Fibroblast of skin of right quadriceps (primary cell): ENCODE results near the gene CST8.

ENCODE experiments used
- DNase-seq: peaks from one replicate; pipeline ENCODE4 v3.0.0-alpha.2; 2013

Gene CST8

DNA sequence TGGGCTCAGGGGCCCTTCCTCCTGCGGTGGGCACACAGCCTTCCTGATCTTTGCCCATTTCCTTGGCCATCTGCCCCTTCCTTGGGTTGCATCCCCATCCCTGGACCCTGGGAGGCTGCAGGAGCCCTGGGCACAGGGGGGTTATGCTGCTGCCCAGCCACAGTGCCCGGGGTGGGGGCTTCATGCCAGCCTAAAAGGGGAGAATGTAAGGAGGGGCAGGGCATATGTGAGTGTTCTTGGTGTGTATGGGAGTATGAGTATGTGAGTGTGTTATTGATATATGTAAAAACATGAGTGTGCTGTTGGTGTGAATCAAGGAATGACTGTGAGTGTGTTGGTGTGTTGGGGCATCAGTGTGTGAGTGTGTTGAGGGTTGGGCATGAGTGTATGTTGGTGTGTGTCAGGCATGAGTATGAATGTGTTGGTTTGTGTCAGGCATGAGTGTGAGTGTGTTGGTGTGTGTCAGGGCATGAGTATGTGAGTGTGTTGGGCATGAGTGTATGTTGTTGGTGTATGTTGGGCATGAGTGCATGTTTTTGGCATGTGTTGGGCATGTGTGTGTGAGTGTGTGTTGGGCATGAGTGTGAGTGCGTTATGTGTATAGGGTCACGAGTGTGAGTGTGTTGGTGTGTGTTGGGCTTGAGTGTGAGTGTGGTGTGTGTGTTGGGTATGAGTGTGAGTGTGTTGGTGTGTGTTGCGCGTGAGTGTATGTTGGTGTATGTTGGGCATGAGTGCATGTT is 14.7 kb upstream of the CST8 start:
- DNase-seq, result no peak

- DNase-seq, result no peak
These were observed 13.7 kb upstream of the CST8 start for GRCh38 chr20:23477223-23477622.

- DNase-seq, result no peak
These were observed 11.9 kb upstream of the CST8 start for GRCh38 chr20:23479043-23479442.

DNA sequence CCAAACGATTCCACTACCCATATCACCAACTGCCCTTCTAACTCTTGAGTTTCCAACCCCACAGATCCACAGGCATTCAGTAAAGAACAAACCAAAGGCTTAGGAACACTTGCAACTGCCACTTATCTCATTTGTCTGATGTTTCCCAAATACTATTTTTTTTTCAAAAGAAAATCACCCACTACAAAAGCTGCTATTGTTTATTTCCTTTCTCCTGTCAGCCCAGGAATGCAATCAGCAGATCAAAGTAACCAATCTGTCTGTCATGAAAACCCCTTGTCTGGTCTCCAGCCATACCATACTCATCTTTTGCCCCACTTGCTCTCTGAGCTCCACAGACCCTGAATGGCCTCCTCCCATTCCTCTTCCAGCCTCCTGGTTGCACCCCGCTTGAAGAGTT is 8.8 kb upstream of the CST8 start:
- no peak for DNase-seq

DNA sequence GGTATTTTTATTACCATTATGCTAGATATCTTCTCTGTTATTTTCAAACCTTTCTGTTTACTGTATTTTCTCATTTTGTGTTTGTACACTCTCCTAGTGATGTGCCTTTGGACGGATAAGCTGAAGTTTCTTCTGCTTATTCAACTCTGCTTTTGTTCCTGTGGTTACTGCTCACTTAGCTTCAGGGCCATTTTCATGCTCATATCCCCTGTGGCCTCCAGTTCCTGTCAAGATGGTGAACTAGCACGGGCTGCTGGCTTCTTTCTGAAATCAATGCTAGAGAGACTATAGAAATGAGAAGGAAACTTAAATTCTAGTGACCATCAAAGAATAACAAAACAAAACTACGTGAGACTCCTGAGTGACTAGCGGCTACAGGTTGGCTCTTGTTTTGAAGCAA is 6.8 kb upstream of the CST8 start:
- DNase-seq, result no peak

DNA sequence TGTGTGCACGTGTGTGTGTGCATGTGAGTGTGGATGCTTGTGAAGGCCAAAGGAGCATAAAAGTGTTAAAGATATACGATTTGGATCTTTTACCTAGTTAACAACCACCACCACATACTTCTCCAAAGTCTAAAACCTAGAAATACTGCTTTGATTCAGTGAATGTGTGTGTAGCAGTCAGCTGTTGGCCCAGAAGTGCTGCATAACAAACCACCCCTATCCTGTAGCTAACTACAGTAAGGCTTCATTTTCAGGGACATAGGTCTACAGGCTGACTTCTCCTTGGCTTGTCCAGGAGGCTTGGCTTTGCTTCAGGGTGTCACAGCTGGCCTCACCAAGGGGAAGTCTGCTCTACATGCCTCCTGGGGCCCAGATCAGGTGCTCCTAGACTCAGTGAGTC is 2.4 kb upstream of the CST8 start:
- no peak for DNase-seq

GRCh38 chr20:23488996-23489395 is 1.9 kb upstream of the CST8 start:
- DNase-seq, result no peak

DNA sequence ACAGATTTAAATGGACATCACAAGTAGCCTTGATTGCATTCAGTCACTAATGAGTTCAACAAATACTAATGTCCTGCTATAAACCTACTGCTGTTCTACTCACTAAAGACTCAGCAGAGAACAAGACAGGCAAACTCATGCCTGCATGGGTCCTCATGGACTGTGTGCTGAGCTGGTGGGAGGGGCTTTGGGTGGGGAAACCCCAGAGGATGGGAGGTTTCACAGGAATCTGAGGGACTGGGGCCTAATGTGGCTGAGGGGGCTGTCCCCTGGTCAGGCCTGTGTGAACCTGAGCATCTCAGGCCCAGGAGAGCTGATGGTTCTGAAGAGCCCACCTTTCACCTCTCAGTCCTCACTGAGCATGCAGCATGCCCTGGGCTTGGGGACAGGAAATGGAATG is 1.4 kb downstream of the CST8 start:
- DNase-seq, result no peak

DNA sequence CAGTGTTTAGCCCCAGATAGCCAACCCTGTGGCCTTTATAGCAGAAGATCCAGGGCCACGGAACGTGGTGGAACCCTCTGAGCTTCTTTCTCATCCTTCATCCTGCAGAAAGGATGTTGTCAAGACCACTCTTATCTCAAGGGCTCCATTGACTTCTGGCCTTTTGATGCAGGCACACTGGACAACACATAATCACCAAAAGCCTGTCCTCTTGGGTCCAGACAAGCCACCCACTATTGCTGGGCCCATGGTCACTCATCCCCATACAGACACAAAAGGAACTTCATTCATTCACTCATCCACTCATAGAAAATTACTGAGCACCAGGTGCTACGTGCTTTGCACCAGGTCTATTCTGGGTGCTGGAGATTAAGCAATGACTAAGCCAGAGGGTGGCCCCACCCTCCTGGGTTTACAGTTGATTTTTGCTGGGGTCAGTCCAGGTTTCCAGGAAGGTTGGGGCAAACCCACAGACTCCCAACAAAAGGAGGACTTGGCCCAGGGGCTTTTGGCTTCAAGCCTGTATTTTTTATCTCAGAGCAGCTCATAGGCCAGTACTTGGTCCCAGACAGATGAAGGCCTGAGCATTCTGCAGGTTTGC is 2.4 kb downstream of the CST8 start:
- no peak for DNase-seq

DNA sequence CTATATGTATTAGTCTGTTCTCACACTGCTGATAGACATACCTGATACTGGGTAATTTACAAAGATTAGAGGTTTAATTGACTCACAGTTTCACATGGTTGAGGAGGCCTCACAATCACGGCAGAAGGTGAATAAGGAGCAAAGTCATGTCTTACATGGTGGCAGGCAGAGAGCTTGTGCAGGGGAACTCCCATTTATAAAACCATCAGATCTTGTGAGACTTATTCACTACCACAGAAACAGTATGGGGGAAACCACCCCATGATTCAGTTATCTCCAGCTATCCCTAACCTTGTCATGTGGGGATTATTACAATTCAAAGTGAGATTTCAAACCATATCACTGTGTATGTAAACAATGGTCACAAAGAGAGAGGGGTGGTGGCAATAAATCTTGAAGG is 6.6 kb downstream of the CST8 start:
- no peak for DNase-seq

- DNase-seq, result no peak
These were observed 11.0 kb downstream of the CST8 start for GRCh38 chr20:23501926-23502325.

GRCh38 chr20:23503649-23504048 is 12.7 kb downstream of the CST8 start:
- DNase-seq, result no peak

GRCh38 chr20:23507346-23507745 is 16.4 kb downstream of the CST8 start:
- DNase-seq, result no peak

DNA sequence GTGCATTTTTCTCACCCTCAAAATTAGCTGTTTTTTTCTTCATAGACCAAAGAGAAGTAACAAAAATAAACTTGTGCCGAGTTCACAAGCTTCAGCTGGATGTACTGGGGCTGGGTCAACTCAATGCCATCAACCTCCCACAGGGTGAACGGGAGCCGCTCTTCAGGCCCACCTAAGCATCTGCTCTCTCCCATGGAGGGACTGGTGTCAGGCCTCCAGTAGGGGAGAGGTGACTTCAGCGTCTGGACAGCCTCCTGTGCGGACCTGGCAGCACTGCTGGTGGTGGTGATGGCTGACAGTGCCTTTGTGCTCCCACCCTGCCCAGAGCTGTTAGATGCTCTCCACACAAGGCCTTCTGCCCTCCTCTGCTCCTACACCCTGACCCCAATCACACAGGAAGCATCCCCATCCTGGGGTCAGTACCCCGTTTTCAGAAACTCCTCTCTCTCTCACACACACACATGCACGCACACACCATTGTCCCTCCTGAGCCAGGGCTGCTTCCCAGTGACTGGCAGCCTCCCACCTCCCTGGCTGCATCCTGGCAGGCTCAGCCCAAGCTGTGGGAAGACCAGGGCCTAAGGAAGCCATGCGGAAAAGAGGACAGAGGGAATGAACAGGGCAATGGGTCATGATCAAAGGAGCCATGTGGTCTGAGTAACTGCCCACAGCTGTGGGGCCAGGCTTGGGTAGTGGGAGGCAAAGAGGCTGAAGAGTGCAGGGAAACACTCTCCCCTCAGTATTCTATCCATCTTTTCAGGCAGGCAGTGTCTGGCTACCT is 17.7 kb downstream of the CST8 start:
- no peak for DNase-seq

DNA sequence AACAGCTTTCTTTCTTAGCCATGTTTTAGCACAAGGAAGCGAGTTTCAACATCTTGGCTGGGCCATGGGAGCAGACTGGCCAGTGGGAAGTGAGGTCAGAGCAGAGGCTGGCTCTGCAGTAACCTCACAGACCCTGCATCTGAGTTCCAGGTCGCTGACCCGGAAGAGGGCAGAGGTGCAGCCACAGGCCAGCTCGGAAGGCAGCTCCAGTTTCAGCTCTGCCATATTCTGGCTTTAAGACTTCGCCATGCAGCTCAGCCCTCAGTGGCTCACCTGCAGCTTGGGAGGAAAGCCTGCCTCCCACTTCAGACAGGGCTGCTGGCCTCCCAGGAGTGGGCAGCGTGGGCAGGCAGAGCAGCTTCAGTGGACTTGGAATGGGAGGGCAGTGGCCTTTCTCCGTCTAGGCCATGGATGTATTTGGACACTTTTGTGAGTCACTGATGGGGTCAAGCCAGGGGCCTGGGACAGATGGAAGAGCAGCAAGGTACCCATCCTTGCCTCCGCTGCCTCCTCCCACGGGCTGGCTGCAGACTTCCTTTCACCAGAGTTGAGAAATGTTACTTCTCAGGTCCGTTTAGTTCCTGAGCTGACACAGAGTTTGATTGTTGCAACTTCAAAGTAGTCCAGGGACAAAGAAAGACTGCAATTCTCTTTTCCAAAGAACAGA is 18.5 kb downstream of the CST8 start:
- no peak for DNase-seq

GRCh38 chr20:23510000-23510590 is 19.2 kb downstream of the CST8 start:
- no peak for DNase-seq

GRCh38 chr20:23513164-23513563 is 22.2 kb downstream of the CST8 start:
- DNase-seq, result no peak

- no peak for DNase-seq
These were observed 23.9 kb downstream of the CST8 start for GRCh38 chr20:23514848-23515247.

- no peak for DNase-seq
These were observed 24.5 kb downstream of the CST8 start for GRCh38 chr20:23515250-23515939.

- no peak for DNase-seq
These were observed 26.8 kb downstream of the CST8 start for GRCh38 chr20:23517719-23518118.

DNA sequence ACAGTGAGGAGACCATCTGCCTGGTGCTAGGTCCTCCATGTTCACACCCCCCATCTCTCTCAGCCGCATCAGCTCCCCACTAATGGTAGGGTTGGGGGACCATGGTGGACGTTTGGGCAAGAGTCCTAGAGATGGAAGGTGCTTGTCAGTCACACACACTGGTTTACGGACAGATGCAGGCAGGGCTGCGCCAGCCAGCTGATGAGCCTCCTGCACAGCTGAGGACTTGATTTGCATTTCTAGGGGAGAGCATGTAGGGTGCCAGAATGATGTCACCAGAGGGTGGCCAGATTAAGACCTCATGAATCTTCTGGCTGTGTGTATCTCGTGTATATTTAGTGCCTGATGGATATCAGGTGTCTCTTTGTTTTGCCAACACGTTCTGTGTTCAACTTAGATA is 28.6 kb downstream of the CST8 start:
- no peak for DNase-seq

- no peak for DNase-seq
These were observed 29.3 kb downstream of the CST8 start for GRCh38 chr20:23520185-23520584.

DNA sequence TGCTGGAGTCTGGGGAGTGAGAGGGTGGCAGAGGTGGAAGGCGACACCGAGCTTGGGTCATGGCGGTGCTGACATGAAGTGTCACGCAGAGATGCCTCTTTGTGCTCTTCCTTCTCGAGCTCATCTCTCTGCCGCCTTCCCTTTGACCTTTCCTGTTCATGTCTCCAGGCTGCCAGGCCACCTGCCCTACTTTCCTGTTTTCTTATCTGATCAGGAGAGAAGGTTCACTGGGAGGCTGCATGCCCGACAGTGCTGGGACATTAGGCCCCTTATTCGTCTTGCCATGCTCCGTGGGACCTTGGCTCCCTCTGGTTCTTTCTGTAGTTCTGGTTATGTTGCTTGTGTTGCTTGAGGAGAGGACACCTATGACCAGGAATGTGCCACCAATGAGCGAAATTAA is 33.2 kb downstream of the CST8 start:
- DNase-seq, result no peak
